Endothelial cell of umbilical vein (primary cell): ENCODE measurements around the gene CALCOCO1. TPM values are rescaled to one million over a fixed set of nuclear protein-coding genes. Genes with fewer than 3 reads are reported as not detected.

Experiments
- BruUV-seq: library from RNA; stranded (reverse); fragments of 400-500 nt; replicated peaks from 2 replicates; lab custom pipeline; 2021; lab: Mats Ljungman, UMichigan
- CTCF ChIA-PET: fragments of 300-600, 350-600 bp; sonication (Branson Sonifier 250); formaldehyde crosslinking; loops from one replicate; lab custom pipeline; 2021; ENCODE audit warnings: antibody characterized with exemption, inconsistent platforms; lab: Charles Lee
- POLR2A ChIA-PET: fragments of 300-600, 350-600 bp; sonication (Branson Sonifier 250); formaldehyde crosslinking; loops from one replicate; lab custom pipeline; 2021; ENCODE audit warnings: antibody characterized with exemption, inconsistent platforms; lab: Charles Lee
- DNase-seq: peaks from one replicate; pipeline ENCODE4 v3.0.0-alpha.2; 2011; ENCODE audit warnings: low read depth, low spot score
- FAIRE-seq: peaks from 2 replicates; lab custom pipeline; 2011; peaks lifted over from hg19 to GRCh38; lab: Jason Lieb, UNC
- H2AFZ ChIP-seq: 2 replicates; pipeline ENCODE4 v1.6.0; 2012; ENCODE audit warnings: low read depth, low read length, control low read depth, inconsistent platforms
- H3K27ac ChIP-seq: 2 replicates; pipeline ENCODE4 v1.5.1; 2011; ENCODE audit warnings: low read depth, mild to moderate bottlenecking, control low read depth, low read length, moderate library complexity; ENCODE audit not compliant: insufficient read depth
- H3K27me3 ChIP-seq, 2 experiments: 2 replicates each; pipeline versions ENCODE4 v1.6.0 to v1.6.1; 2011; ENCODE audit warnings: low read length in 2 of 2, mixed read lengths in 1 of 2; ENCODE audit not compliant: control insufficient read depth in 2 of 2, insufficient read depth in 2 of 2
- H3K36me3 ChIP-seq, 2 experiments: 2 replicates in 1 of 2; 3 replicates in 1 of 2; pipeline ENCODE4 v1.5.1; 2011; ENCODE audit warnings: low read length in 2 of 2, mild to moderate bottlenecking in 1 of 2, moderate library complexity in 1 of 2; ENCODE audit not compliant: control insufficient read depth in 2 of 2, insufficient read depth in 2 of 2; ENCODE audit errors: extremely low read depth in 1 of 2
- H3K4me1 ChIP-seq: 3 replicates; pipeline ENCODE4 v1.5.1; 2011; ENCODE audit warnings: mild to moderate bottlenecking, low read length; ENCODE audit not compliant: control insufficient read depth, insufficient read depth; ENCODE audit errors: extremely low read depth
- H3K4me2 ChIP-seq: 2 replicates; pipeline ENCODE4 v1.6.1; 2011; ENCODE audit warnings: low read length, control low read depth, mixed read lengths; ENCODE audit not compliant: insufficient read depth
- H3K4me3 ChIP-seq, 3 experiments: fragments of 200-600 bp in 1 of 3; sonication (generic), shearing (Covaris generic) in 1 of 3; replicated peaks in 1 of 3; 2 replicates each; pipeline ENCODE4 v1.5.1; 2011 to 2016; ENCODE audit warnings: control low read depth in 3 of 3, low read length in 3 of 3, mild to moderate bottlenecking in 2 of 3, inconsistent platforms in 1 of 3, low read depth in 1 of 3, moderate library complexity in 1 of 3; ENCODE audit not compliant: insufficient read depth in 1 of 3
- H3K79me2 ChIP-seq: 2 replicates; pipeline ENCODE4 v1.6.0; 2012; ENCODE audit warnings: low read length, inconsistent platforms; ENCODE audit not compliant: control insufficient read depth, insufficient read depth
- H3K9ac ChIP-seq: replicated peaks from 2 replicates; pipeline ENCODE3; 2011; ENCODE audit warnings: low read length, control low read depth; ENCODE audit not compliant: insufficient read depth; ENCODE audit errors: extremely low read depth
- H3K9me1 ChIP-seq: replicated peaks from 3 replicates; pipeline ENCODE4 v1.6.0; 2011; ENCODE audit warnings: mild to moderate bottlenecking, low read length; ENCODE audit not compliant: control insufficient read depth, insufficient read depth; ENCODE audit errors: extremely low read depth
- H3K9me3 ChIP-seq: replicated peaks from 2 replicates; pipeline ENCODE4 v1.5.1; 2012; ENCODE audit warnings: low read length, inconsistent platforms; ENCODE audit not compliant: control insufficient read depth, insufficient read depth
- H4K20me1 ChIP-seq: replicated peaks from 2 replicates; pipeline ENCODE3; 2011; ENCODE audit warnings: mild to moderate bottlenecking, low read length; ENCODE audit not compliant: control insufficient read depth, insufficient read depth; ENCODE audit errors: extremely low read depth
- EZH2 ChIP-seq: IDR thresholded peaks from 2 replicates; pipeline ENCODE4 v1.6.1; 2012; ENCODE audit warnings: borderline replicate concordance, low read depth, mild to moderate bottlenecking, moderate library complexity, low read length, inconsistent platforms; ENCODE audit not compliant: severe bottlenecking
- FOS ChIP-seq: IDR thresholded peaks from 2 replicates; pipeline ENCODE4 v1.6.1; 2011; ENCODE audit warnings: mild to moderate bottlenecking, low read length, moderate library complexity, borderline replicate concordance; ENCODE audit not compliant: insufficient read depth
- GATA2 ChIP-seq: IDR thresholded peaks from 2 replicates; pipeline ENCODE4 v1.7.0; 2011; ENCODE audit warnings: low read depth, mild to moderate bottlenecking, moderate library complexity, mixed read lengths, low read length; ENCODE audit not compliant: insufficient read length, insufficient read depth
- JUN ChIP-seq: IDR thresholded peaks from 2 replicates; pipeline ENCODE4 v1.6.1; 2011; ENCODE audit warnings: borderline replicate concordance, low read depth; ENCODE audit not compliant: insufficient read length, insufficient read depth
- MYC ChIP-seq: IDR thresholded peaks from one replicate; pipeline ENCODE4 v1.6.1; 2011; ENCODE audit warnings: mild to moderate bottlenecking, low read depth, low read length
- POLR2A ChIP-seq: IDR thresholded peaks from 2 replicates; pipeline ENCODE4 v1.6.1; 2012; ENCODE audit warnings: low read depth, mild to moderate bottlenecking, control low read depth, low read length
- POLR2AphosphoS5 ChIP-seq: IDR thresholded peaks from 2 replicates; pipeline ENCODE4 v1.6.1; 2012; ENCODE audit warnings: low read depth, mild to moderate bottlenecking, control low read depth, low read length, moderate library complexity; ENCODE audit not compliant: insufficient read depth
- dilution Hi-C: fragments of 300-500 bp; cut with MboI; formaldehyde crosslinking; loops from one replicate; pipeline ENCODE4 v1.15.0; 2019; ENCODE audit warnings: low sequenced_read_pairs; ENCODE audit not compliant: extremely low pct_ligation_motif_present
- intact Hi-C: fragments of 100-400 bp; cut with micrococcal nuclease; formaldehyde crosslinking; loops from one replicate; pipeline ENCODE4 v1.10.0; 2022
- polyA plus RNA-seq, 4 experiments: library from polyadenylated mRNA; depleted of rRNA in 3 of 4; stranded (reverse) in 3 of 4; unstranded in 1 of 4; fragments of >200 nt; gene quantifications; 2 replicates each; pipeline versions ENCODE4 v1.2.1 to v1.2.3, GENCODE V29; 2011 to 2012; ENCODE audit warnings: missing spikeins in 1 of 4
- total RNA-seq: library from RNA; stranded (reverse); gene quantifications from 2 replicates; pipeline ENCODE4 v1.2.3, GENCODE V29; 2021
- TF ChIP-seq, protein P1 (sequence below): IDR thresholded peaks from 2 replicates; pipeline ENCODE4 v1.6.1; 2011; ENCODE audit not compliant: insufficient read depth, insufficient read length
- TF ChIP-seq, protein P2 (sequence below), 2 donors: IDR thresholded peaks; 1 replicate in 1 of 2; 2 replicates in 1 of 2; pipeline ENCODE4 v1.5.1; 2011; ENCODE audit warnings: low read length in 2 of 2, mild to moderate bottlenecking in 2 of 2, moderate library complexity in 2 of 2, control low read depth in 1 of 2, inconsistent platforms in 1 of 2, low read depth in 1 of 2; ENCODE audit not compliant: insufficient read depth in 1 of 2; ENCODE audit errors: extremely low read depth in 1 of 2

Gene CALCOCO1
- total and polyA plus RNA-seq, 2 donors (not counting 3 experiments of a cell fraction or from before 2014, with no cell fraction given): 70.9 to 135 TPM

DNA sequence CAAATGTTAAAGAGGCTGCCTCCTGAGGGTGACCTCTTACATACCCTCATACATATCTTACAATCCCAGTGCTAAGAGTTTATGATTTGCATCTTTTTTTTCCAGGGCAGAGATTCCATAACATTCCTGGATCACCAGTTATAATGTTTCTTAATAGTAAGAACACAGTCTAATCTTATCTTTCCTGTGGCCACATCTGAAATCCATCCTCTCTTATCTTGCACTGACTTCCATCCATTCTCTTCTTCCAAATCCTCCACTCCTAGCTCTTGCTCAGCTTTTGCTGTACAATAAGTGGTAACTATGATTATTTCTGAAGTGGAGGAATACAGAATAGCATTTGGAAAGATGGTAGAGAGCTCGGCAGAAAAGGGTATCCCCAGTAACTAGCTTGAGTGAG is 6.3 kb downstream of the CALCOCO1 start:
- Histone ChIP-seq H3K9me3 (no peaks in the 10 kb centered on the region), H3K27me3 (no peaks in the 10 kb centered on the region), H3K9me1 (no peaks in the 10 kb centered on the region), H3K4me1 (peaks cover 3% of the 10 kb centered on the region), H2AFZ (no peak overlapping the region), H4K20me1 (no peaks in the 10 kb centered on the region), H3K9ac (no peak overlapping the region), H3K4me3 (no peak overlapping the region), H3K36me3 (peaks cover 0 to 42% of the 10 kb centered on the region in 2 experiments), H3K27ac (no peak overlapping the region), H3K4me2 (no peak overlapping the region), H3K79me2 (no peaks in the 10 kb centered on the region)
- no TSS peak for BruUV-seq
- no peak for TF ChIP-seq JUN
- no peak for TF ChIP-seq POLR2A
- no peak for TF ChIP-seq GATA2
- no peak for TF ChIP-seq FOS
- no peak for TF ChIP-seq MYC
- TF ChIP-seq, protein P1, sequence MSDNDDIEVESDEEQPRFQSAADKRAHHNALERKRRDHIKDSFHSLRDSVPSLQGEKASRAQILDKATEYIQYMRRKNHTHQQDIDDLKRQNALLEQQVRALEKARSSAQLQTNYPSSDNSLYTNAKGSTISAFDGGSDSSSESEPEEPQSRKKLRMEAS: no peak
- TF ChIP-seq POLR2AphosphoS5: no peak
- TF ChIP-seq EZH2: no peak
- TF ChIP-seq, protein P2, sequence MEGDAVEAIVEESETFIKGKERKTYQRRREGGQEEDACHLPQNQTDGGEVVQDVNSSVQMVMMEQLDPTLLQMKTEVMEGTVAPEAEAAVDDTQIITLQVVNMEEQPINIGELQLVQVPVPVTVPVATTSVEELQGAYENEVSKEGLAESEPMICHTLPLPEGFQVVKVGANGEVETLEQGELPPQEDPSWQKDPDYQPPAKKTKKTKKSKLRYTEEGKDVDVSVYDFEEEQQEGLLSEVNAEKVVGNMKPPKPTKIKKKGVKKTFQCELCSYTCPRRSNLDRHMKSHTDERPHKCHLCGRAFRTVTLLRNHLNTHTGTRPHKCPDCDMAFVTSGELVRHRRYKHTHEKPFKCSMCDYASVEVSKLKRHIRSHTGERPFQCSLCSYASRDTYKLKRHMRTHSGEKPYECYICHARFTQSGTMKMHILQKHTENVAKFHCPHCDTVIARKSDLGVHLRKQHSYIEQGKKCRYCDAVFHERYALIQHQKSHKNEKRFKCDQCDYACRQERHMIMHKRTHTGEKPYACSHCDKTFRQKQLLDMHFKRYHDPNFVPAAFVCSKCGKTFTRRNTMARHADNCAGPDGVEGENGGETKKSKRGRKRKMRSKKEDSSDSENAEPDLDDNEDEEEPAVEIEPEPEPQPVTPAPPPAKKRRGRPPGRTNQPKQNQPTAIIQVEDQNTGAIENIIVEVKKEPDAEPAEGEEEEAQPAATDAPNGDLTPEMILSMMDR (IDR thresholded peaks at IDR 0.05; ENCODE audit: extremely low read depth in 1 of 2, insufficient read depth in 1 of 2, low read depth in 1 of 2, low read length in 2 of 2): no peak
- dilution Hi-C loops: no loop called here
- ChIA-PET CTCF (interaction anchor here (1.1 to 2.4 kb wide), 4 partner anchors 19 to 36 kb away, joined by 3 to 16 read pairs (median 8); no protein-coding TSS in a partner anchor), POLR2A (no interaction called here)
- DNase-seq: no peak
- intact Hi-C loops: no loop called here
- no peak for FAIRE-seq
